ENCODE results near the gene CTCF. TPM values are rescaled to one million over a fixed set of nuclear protein-coding genes. Genes with fewer than 3 reads are reported as not detected.

CTCF gene
- total and polyA plus RNA-seq, 4 donors, result 10.1 to 35.3 (median 15.5) TPM

GRCh38 chr16:67571464-67571863 lies 9.1 kb downstream of the CTCF start:
- Histone ChIP-seq H3K4me1 (ENCODE audit: control insufficient read depth in 4 of 4, insufficient read depth in 4 of 4, low read length in 3 of 4) (peaks cover 3 to 7% (median 4%) of the 10 kb centered on the region in 4 donors), H3K36me3 (ENCODE audit: control insufficient read depth in 4 of 4, insufficient read depth in 3 of 4, low read depth in 1 of 4, low read length in 3 of 4) (peaks cover 3 to 14% (median 11%) of the 10 kb centered on the region in 4 donors), H3K4me3 (ENCODE audit: low read depth in 1 of 3, low read length in 3 of 3) (no peak overlapping the region), H3K9ac (ENCODE audit: low read depth in 1 of 2, low read length in 2 of 2) (no peak overlapping the region), H3K9me3 (ENCODE audit: control insufficient read depth in 4 of 4, low read length in 3 of 4) (no peaks in the 10 kb centered on the region), H3K27ac (ENCODE audit: low read depth in 1 of 2, low read length in 2 of 2) (no peak overlapping the region), H3K27me3 (ENCODE audit: control insufficient read depth in 4 of 4, insufficient read depth in 4 of 4, low read length in 3 of 4) (no peaks in the 10 kb centered on the region)
- WGBS, result 97% methylated on average over 2 of the region's 2 CpGs
- no peak for DNase-seq (ENCODE audit: low spot score)
- TF ChIP-seq YY1 (IDR thresholded peaks at IDR 0.05) (no peak), FOXA1 (IDR thresholded peaks at IDR 0.05) (no peak), TAF1 (conservative IDR thresholded peaks at IDR 0.05) (no peak), HNF4G (IDR thresholded peaks at IDR 0.05) (no peak), SP1 (IDR thresholded peaks at IDR 0.05) (no peak), EGR1 (IDR thresholded peaks at IDR 0.05; ENCODE audit: low read depth in 2 of 2) (no peak), GABPA (IDR thresholded peaks at IDR 0.05 in 1 of 2, conservative IDR thresholded peaks at IDR 0.05 in 1 of 2) (no peak), FOXA2 (IDR thresholded peaks at IDR 0.05) (no peak), JUND (IDR thresholded peaks at IDR 0.05) (no peak)
- TF ChIP-seq, protein P1, sequence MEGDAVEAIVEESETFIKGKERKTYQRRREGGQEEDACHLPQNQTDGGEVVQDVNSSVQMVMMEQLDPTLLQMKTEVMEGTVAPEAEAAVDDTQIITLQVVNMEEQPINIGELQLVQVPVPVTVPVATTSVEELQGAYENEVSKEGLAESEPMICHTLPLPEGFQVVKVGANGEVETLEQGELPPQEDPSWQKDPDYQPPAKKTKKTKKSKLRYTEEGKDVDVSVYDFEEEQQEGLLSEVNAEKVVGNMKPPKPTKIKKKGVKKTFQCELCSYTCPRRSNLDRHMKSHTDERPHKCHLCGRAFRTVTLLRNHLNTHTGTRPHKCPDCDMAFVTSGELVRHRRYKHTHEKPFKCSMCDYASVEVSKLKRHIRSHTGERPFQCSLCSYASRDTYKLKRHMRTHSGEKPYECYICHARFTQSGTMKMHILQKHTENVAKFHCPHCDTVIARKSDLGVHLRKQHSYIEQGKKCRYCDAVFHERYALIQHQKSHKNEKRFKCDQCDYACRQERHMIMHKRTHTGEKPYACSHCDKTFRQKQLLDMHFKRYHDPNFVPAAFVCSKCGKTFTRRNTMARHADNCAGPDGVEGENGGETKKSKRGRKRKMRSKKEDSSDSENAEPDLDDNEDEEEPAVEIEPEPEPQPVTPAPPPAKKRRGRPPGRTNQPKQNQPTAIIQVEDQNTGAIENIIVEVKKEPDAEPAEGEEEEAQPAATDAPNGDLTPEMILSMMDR (IDR thresholded peaks at IDR 0.05; ENCODE audit: low read depth, low read length, missing input control), result no peak
- TF ChIP-seq, protein P2, sequence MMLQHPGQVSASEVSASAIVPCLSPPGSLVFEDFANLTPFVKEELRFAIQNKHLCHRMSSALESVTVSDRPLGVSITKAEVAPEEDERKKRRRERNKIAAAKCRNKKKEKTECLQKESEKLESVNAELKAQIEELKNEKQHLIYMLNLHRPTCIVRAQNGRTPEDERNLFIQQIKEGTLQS (IDR thresholded peaks at IDR 0.05), result no peak

DNA sequence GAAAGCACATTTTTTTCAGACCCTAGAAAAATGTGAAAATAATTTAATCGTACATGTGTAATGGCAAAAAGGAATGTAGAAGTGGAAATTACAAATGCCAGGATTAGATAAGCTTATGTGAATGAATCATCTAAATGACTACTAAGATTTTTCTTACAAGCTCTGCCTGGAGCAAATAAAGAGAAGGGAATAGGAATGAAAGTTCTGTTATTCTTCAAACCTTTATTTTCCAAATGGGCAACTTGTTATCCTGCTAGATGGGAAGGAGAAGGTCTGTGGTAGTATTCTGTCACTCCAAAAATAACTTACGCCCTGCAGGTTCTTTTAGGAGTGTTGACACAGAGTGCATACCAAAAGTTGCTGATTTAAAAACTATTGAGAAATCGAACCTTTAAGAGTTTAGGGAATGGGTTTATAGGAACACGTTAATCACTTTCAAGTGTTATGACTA lies 9.7 kb downstream of the CTCF start:
- DNase-seq (ENCODE audit: low spot score), result no peak
- 86% methylated on average over 4 of the region's 4 CpGs for WGBS
- no peak overlapping the region for H3K27ac ChIP-seq (ENCODE audit: low read depth in 1 of 2, low read length in 2 of 2)
- peaks cover 1 to 3% (median 2%) of the 10 kb centered on the region in 4 donors for H3K4me1 ChIP-seq (ENCODE audit: control insufficient read depth in 4 of 4, insufficient read depth in 4 of 4, low read length in 3 of 4)
- H3K36me3 ChIP-seq (ENCODE audit: control insufficient read depth in 4 of 4, insufficient read depth in 3 of 4, low read depth in 1 of 4, low read length in 3 of 4), result peaks cover 5 to 14% (median 11%) of the 10 kb centered on the region in 4 donors
- no peaks in the 10 kb centered on the region for H3K27me3 ChIP-seq (ENCODE audit: control insufficient read depth in 4 of 4, insufficient read depth in 4 of 4, low read length in 3 of 4)
- H3K4me3 ChIP-seq (ENCODE audit: low read depth in 1 of 3, low read length in 3 of 3), result no peak overlapping the region
- TF ChIP-seq REST (IDR thresholded peaks at IDR 0.05) (no peak), RAD21 (IDR thresholded peaks at IDR 0.05) (no peak), HNF4G (IDR thresholded peaks at IDR 0.05) (no peak), EGR1 (IDR thresholded peaks at IDR 0.05; ENCODE audit: low read depth in 2 of 2) (no peak), MAX (IDR thresholded peaks at IDR 0.05) (no peak)
- H3K9ac ChIP-seq (ENCODE audit: low read depth in 1 of 2, low read length in 2 of 2), result no peak overlapping the region
- H3K9me3 ChIP-seq (ENCODE audit: control insufficient read depth in 4 of 4, low read length in 3 of 4), result no peaks in the 10 kb centered on the region
